ENCODE data around the gene PCDHGA8. TPM values are rescaled to one million over a fixed set of nuclear protein-coding genes. Genes with fewer than 3 reads are reported as not detected.
"Not testable (repeated sequence)": the region's sequence is repeated elsewhere in the genome, so short reads cannot be mapped to it uniquely, and the experiment has no call there.

The PCDHGA8 gene
- total RNA-seq (2014; rRNA removed; shearing (Covaris generic)), result 0.05 and 0.13 TPM in 2 replicates
- polyA plus RNA-seq (2015; cell fraction: cytosol; rRNA removed), result 0.23 and 0.27 TPM in 2 replicates
- 0.04 TPM in 1 of 2 replicates, not detected in the other for polyA plus RNA-seq (2015; cell fraction: nucleus; rRNA removed)

DNA sequence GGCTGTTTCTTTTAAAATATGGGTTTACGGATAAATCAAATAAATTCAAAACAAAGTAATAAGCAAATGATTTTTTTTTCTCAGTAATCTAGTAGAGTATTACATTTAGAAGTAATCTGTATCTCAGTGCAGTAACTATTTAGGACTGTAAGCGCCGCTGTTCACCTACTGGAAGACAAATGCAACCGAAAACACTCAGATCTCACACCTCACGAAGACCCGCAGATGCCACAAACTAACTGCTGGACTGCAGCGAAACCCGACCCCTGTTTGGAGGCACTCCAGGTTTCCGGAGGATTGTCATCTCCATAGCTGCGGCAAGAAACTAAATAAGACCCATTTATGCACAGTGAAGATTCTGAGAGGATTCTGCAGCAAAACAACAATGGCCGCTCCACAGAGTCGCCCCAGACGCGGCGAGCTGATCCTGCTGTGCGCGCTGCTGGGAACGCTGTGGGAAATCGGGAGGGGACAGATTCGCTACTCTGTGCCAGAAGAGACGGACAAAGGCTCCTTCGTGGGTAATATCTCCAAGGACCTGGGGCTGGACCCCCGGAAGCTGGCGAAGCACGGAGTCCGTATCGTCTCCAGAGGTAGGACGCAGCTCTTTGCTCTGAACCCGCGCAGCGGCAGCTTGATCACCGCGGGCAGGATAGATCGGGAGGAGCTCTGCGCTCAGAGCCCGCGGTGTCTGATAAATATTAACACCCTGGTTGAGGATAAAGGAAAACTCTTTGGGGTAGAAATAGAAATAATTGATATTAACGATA, at the start of gene PCDHGA8:
Gene PCDHGA8, plus strand, starts transcription at position 205 of the 770 bp plus-strand sequence. Its CDS starts 181 bp downstream, at position 386.
- no peak for DNase-seq (ENCODE audit: low read depth, low spot score)
- in situ Hi-C loops (cut with HindIII; ENCODE audit: low pct_unique_long_range_greater_than_20kb, low sequenced_read_pairs), result no loop called here

DNA sequence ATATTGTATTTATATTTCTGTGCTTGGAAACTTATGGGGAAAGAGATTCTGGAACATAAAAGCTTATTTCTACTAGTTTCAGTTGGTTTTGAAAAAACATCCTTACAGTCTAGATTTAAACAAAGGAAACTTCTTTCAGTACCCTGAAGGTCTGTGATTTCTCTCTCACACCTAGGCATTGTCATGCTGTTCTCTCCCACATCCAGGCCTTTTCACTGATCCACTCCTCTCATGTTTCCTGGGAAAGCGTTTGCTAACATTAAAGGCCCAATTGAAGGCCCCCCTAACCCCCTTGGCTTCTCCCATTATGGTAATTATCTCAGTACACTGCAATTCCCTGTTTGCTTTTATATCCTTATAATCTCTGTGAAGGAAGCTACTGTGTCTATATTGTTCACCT, 49.7 kb upstream of the PCDHGA8 start:
- no peak for DNase-seq (ENCODE audit: low read depth, low spot score)
- in situ Hi-C loops (cut with HindIII; ENCODE audit: low pct_unique_long_range_greater_than_20kb, low sequenced_read_pairs), result no loop called here

DNA sequence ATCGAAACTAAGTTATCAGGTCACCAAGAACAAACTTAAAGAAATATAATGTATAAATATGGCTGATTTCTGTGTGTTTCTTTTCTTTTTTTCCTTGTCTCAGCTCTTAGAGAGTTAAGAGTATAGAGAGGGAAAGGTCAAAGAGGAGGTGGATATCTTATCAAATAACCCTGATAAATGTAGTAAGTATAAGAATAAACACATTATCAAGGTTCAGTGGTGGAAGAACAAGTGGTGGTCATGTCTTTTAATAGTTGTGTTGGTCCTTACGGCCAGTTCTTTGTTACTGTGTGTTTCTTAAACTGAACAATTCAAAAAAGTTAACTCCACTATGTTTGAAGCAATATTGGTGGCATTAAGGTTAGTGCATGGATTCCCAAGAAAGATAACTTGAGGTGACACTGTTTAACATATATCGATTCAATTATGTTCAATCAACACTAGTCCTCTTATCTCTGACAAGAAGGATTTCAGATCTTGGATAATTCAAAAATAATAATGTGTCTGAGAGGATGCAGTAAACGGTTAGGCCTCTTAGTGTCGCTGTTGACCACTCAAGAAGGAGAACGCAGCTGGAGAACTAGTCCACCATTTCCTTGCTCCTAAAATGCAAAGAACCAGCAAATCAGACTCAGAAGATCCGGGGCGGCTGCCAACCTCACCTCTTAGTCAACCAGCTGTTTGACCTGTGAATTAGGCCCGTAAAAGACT, 49.0 kb upstream of the PCDHGA8 start, which contains the start of gene PCDHGA3:
Gene PCDHGA3, plus strand, starts transcription at position 588 of the 711 bp plus-strand sequence. CDS start 205 bp downstream, outside the sequence.
- peak; percentile 41 for DNase-seq (ENCODE audit: low read depth, low spot score)
- in situ Hi-C loops (cut with HindIII; ENCODE audit: low pct_unique_long_range_greater_than_20kb, low sequenced_read_pairs), result no loop called here

DNA sequence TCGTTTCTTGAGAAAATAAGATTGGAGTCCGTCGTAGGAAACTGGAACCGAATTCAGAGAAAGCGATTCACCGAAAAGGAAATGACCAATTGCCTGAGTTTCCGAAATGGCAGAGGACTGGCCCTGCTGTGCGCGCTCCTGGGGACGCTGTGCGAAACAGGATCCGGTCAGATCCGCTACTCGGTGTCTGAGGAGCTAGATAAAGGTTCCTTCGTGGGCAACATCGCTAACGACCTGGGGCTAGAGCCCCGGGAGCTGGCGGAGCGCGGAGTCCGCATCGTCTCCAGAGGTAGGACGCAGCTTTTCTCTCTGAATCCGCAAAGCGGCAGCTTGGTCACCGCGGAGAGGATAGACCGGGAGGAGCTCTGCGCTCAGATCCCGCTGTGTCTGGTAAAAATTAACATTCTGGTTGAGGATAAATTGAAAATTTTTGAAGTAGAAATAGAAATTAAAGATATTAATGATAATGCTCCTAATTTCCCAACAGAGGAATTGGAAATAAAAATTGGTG, 48.4 kb upstream of the PCDHGA8 start:
- no peak for DNase-seq (ENCODE audit: low read depth, low spot score)
- in situ Hi-C loops (cut with HindIII; ENCODE audit: low pct_unique_long_range_greater_than_20kb, low sequenced_read_pairs), result no loop called here

DNA sequence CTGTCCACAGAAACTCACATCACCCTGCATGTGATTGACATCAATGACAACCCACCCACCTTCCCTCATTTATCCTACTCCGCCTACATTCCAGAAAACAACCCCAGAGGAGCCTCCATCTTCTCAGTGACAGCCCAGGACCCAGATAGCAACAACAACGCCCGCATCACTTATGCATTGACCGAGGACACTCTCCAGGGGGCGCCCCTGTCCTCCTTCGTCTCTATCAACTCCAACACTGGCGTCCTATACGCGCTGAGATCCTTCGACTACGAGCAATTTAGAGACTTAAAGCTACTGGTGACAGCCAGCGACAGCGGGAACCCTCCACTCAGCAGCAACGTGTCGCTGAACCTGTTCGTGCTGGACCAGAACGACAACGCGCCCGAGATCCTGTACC, 47.1 kb upstream of the PCDHGA8 start:
- in situ Hi-C loops (cut with HindIII; ENCODE audit: low pct_unique_long_range_greater_than_20kb, low sequenced_read_pairs), result no loop called here
- DNase-seq (ENCODE audit: low read depth, low spot score), result no peak

DNA sequence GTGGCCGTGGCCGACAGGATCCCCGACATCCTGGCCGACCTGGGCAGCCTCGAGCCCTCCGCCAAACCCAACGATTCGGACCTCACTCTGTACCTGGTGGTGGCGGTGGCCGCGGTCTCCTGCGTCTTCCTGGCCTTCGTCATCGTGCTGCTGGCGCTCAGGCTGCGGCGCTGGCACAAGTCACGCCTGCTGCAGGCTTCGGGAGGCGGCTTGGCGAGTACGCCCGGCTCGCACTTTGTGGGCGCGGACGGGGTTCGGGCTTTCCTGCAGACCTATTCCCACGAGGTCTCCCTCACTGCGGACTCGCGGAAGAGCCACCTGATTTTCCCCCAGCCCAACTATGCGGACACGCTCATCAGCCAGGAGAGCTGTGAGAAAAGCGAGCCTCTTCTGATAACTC, 46.4 kb upstream of the PCDHGA8 start:
- in situ Hi-C loops (cut with HindIII; ENCODE audit: low pct_unique_long_range_greater_than_20kb, low sequenced_read_pairs); DNase-seq (ENCODE audit: low read depth, low spot score): not testable (repeated sequence)

DNA sequence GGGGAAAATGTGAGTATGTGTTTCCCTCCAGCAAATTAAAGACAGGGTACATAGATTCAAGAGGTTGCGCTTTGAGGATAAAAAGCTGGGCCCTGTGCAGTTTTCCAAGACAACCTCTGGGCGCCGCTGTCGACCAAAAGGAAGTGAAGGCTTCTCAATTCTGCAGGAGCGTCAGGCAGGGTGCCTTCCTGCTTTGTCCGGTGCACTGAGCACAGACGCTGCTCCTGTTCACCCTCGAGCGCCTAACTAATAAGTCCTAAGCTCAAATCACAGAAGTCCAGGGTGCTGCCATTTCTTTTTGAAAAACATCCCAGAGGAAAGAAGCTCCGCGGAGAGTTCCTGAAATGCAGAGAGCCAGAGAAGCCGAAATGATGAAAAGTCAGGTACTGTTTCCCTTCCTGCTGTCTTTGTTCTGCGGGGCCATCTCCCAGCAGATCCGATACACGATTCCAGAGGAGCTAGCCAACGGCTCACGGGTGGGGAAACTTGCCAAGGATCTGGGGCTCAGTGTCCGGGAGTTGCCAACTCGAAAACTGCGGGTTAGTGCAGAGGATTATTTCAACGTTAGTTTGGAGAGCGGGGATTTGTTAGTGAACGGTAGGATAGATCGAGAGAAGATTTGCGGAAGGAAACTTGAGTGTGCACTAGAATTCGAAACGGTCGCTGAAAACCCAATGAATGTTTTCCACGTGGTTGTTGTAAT, 42.4 kb upstream of the PCDHGA8 start, which contains the start of gene PCDHGB1:
Gene PCDHGB1, plus strand, starts transcription at position 183 of the 703 bp plus-strand sequence. Its CDS starts 162 bp downstream, at position 345.
- in situ Hi-C loops (cut with HindIII; ENCODE audit: low pct_unique_long_range_greater_than_20kb, low sequenced_read_pairs), result no loop called here
- peak; percentile 75 for DNase-seq (ENCODE audit: low read depth, low spot score)

DNA sequence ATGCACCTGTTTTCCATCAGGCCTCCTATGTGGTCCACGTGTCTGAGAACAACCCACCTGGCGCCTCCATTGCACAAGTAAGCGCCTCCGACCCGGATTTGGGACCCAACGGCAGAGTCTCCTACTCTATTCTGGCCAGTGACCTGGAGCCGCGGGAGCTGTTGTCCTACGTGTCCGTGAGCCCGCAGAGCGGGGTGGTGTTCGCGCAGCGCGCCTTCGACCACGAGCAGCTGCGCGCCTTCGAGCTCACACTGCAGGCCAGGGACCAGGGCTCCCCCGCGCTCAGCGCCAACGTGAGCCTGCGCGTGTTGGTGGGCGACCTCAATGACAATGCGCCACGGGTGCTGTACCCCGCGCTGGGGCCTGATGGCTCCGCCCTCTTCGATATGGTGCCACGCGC, 40.8 kb upstream of the PCDHGA8 start:
- DNase-seq (ENCODE audit: low read depth, low spot score), result no peak
- in situ Hi-C loops (cut with HindIII; ENCODE audit: low pct_unique_long_range_greater_than_20kb, low sequenced_read_pairs), result no loop called here

DNA sequence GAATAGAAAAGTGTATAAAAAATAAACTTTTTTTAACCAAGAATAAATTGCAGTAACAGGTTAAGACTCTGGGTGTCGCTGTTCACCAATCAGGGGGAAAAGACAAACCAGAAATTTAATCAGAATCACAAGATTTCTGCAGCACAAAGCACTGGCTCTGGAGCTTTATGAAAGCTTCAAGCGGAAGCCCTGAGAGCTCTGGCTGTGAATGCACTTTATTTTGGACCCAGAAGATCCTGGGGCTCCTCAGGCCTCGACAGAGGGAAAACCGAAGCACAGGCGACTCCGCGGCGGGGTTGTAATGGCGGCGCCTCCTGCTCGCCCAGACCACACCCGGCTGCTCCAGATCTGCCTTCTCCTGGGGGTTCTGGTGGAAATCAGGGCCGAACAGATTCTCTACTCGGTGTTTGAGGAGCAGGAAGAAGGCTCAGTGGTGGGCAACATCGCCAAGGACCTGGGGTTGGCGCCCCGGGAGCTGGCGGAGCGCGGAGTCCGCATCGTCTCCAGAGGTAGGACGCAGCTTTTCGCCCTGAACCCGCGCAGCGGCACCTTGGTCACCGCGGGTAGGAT, 37.4 kb upstream of the PCDHGA8 start, which contains the start of gene PCDHGA4:
Gene PCDHGA4, plus strand, starts transcription at position 122 of the 570 bp plus-strand sequence. Its CDS starts 87 bp downstream, at position 209.
- no peak for DNase-seq (ENCODE audit: low read depth, low spot score)
- in situ Hi-C loops (cut with HindIII; ENCODE audit: low pct_unique_long_range_greater_than_20kb, low sequenced_read_pairs), result no loop called here

DNA sequence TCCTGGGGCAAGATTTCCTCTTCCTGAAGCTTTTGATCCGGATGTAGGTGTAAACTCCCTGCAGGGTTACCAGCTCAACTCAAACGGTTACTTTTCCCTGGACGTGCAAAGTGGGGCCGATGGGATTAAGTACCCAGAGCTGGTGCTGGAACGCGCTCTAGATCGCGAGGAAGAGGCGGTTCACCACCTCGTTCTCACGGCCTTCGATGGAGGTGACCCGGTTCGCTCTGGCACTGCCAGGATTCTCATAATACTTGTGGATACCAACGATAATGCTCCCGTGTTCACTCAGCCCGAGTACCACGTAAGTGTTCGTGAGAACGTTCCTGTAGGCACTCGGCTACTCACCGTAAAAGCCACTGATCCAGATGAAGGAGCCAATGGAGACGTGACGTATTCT, 36.8 kb upstream of the PCDHGA8 start:
- no peak for DNase-seq (ENCODE audit: low read depth, low spot score)
- in situ Hi-C loops (cut with HindIII; ENCODE audit: low pct_unique_long_range_greater_than_20kb, low sequenced_read_pairs), result no loop called here

DNA sequence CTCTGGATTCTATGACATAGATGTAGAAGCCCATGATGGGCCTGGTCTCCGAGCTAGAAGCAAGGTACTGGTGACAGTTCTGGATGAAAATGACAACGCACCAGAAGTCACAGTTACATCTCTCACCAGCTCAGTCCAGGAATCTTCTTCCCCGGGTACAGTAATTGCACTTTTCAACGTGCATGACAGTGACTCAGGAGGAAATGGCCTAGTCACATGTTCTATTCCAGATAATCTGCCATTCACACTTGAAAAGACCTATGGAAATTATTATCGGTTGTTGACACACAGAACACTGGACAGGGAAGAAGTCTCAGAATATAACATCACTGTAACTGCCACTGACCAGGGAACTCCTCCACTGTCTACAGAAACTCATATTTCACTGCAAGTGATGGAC, 36.3 kb upstream of the PCDHGA8 start:
- no peak for DNase-seq (ENCODE audit: low read depth, low spot score)
- in situ Hi-C loops (cut with HindIII; ENCODE audit: low pct_unique_long_range_greater_than_20kb, low sequenced_read_pairs), result no loop called here

DNA sequence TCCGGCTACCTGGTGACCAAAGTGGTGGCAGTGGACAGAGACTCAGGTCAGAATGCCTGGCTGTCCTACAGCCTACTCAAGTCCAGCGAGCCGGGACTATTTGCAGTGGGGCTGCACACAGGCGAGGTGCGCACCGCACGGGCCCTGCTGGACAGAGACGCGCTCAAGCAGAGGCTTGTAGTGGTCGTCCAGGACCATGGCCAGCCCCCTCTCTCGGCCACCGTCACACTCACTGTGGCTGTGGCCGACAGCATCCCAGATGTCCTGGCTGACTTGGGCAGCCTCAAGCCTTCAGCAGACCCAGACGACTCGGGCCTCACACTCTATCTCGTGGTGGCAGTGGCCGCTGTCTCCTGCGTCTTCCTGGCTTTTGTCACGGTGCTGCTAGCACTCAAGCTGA, 35.5 kb upstream of the PCDHGA8 start:
- DNase-seq (ENCODE audit: low read depth, low spot score), result no peak
- in situ Hi-C loops (cut with HindIII; ENCODE audit: low pct_unique_long_range_greater_than_20kb, low sequenced_read_pairs), result no loop called here

DNA sequence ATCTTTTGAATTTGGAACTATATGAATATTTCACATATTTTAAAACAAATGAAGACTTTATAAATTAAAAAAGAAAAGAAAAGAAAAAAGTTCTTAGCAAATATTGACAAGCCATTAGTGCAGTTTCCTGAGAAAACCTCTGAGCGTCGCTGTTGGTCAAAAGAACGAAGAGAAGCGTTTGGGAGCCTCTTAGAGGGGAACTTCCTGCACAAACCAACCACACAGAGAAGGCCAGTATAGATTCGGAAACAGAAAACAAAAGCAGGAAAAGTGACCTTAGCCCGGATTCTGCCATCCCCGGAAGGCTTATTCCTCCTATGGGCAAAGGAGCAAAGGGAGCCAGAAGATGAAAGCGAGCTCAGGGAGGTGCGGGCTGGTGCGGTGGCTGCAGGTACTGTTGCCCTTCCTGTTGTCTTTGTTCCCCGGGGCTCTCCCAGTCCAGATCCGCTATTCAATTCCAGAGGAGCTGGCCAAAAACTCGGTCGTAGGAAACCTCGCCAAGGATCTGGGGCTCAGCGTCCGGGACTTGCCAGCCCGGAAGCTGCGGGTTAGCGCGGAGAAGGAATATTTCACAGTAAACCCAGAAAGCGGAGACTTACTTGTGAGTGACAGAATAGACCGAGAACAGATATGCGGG, 32.5 kb upstream of the PCDHGA8 start, which contains the start of gene PCDHGB2:
Gene PCDHGB2, plus strand, starts transcription at position 205 of the 637 bp plus-strand sequence. Its CDS starts 142 bp downstream, at position 347.
- in situ Hi-C loops (cut with HindIII; ENCODE audit: low pct_unique_long_range_greater_than_20kb, low sequenced_read_pairs), result no loop called here
- DNase-seq (ENCODE audit: low read depth, low spot score), result peak; percentile 51

DNA sequence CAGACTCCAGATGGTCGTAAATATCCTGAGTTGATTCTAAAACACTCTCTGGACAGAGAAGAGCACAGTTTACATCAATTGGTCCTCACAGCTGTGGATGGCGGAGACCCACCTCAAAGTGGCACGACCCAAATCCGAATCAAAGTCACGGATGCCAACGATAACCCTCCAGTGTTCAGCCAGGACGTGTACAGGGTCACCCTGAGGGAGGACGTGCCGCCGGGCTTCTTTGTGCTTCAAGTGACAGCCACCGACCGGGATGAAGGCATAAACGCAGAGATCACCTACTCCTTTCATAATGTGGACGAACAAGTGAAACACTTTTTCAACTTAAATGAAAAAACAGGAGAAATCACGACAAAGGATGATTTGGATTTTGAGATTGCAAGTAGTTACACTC, 31.7 kb upstream of the PCDHGA8 start:
- DNase-seq (ENCODE audit: low read depth, low spot score), result no peak
- in situ Hi-C loops (cut with HindIII; ENCODE audit: low pct_unique_long_range_greater_than_20kb, low sequenced_read_pairs), result no loop called here

DNA sequence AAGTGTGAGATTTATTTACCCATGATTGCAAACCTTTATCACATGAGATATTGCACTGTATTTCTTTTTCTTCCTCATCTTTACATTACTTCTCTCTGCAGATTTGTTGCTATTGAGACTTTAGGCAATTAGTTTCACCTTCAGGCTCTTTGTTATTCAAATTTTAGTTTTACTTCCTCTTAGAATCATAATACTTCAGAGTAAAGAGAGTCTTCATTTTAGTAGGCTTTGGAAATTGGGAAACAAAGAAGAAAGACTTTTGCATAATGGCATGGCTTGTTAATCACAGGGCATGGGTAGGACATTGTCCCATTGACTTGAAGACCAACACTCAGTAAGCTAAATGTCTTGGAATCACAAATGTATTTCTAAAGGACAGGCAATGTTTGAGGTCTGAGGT, 29.7 kb upstream of the PCDHGA8 start:
- in situ Hi-C loops (cut with HindIII; ENCODE audit: low pct_unique_long_range_greater_than_20kb, low sequenced_read_pairs), result no loop called here
- DNase-seq (ENCODE audit: low read depth, low spot score), result no peak

DNA sequence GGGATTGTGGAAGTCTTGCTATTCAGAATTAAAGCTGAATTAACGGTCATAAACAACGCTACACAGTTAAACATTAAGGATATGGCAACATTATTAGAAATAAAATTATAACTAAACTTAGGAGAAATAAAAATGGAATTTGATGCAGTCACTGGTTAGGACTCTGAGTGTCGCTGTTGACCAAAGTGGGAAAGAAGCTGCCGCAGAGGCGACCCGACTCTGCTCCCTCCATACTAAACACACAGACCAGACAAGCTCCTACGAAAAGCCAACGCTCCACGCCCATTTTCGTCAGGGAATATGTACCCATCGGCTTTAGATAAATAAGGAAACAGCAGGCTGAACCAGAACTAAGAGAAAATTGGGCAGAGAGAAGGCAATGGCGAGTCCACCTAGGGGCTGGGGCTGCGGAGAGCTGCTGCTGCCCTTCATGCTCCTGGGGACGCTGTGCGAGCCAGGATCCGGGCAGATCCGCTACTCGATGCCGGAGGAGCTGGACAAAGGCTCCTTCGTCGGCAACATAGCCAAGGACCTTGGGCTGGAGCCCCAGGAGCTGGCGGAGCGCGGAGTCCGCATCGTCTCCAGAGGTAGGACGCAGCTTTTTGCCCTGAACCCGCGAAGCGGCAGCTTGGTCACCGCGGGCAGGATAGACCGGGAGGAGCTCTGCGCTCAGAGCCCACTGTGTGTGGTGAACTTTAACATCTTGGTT, 28.3 kb upstream of the PCDHGA8 start, which contains the start of gene PCDHGA5:
Gene PCDHGA5, plus strand, starts transcription at position 211 of the 709 bp plus-strand sequence. Its CDS starts 169 bp downstream, at position 380.
- in situ Hi-C loops (cut with HindIII; ENCODE audit: low pct_unique_long_range_greater_than_20kb, low sequenced_read_pairs), result no loop called here

More for the DNA sequence above, 28.3 kb upstream of the PCDHGA8 start, which contains the start of gene PCDHGA5:
- DNase-seq (ENCODE audit: low read depth, low spot score), result peak; percentile 20
